Right kidney (tissue), 1 donor: ENCODE measurements around the gene BAIAP2L1.
A peak's percentile ranks its signal among the peaks of the same experiment; 100 is the strongest.

Source experiments
- DNase-seq: peaks from one replicate; pipeline ENCODE4 v3.0.0-alpha.2; 2016

The BAIAP2L1 gene

GRCh38 chr7:98276241-98276761 is 124.6 kb downstream of the BAIAP2L1 start:
- no peak for DNase-seq

- DNase-seq: no peak
These were observed 133.6 kb downstream of the BAIAP2L1 start for GRCh38 chr7:98267303-98267702.

GRCh38 chr7:98266840-98267239 is 134.1 kb downstream of the BAIAP2L1 start:
- no peak for DNase-seq

- DNase-seq: no peak
These were observed 135.0 kb downstream of the BAIAP2L1 start for GRCh38 chr7:98265841-98266271.

- DNase-seq: no peak
These were observed 143.2 kb downstream of the BAIAP2L1 start for GRCh38 chr7:98257701-98258100.

GRCh38 chr7:98256431-98256830 is 144.5 kb downstream of the BAIAP2L1 start:
- no peak for DNase-seq

GRCh38 chr7:98254951-98255610 is 145.8 kb downstream of the BAIAP2L1 start:
- no peak for DNase-seq

GRCh38 chr7:98254516-98254915 is 146.4 kb downstream of the BAIAP2L1 start:
- DNase-seq: no peak

GRCh38 chr7:98252425-98253054 is 148.3 kb downstream of the BAIAP2L1 start:
- DNase-seq: no peak

- peak; percentile 91 for DNase-seq
These were observed 149.1 kb downstream of the BAIAP2L1 start, which contains the start of gene TECPR1 for GRCh38 chr7:98251601-98252424. TECPR1 (minus strand) TSS chr7:98252232; CDS start chr7:98246146, 6,086 bp downstream.

- no peak for DNase-seq
These were observed 149.7 kb downstream of the BAIAP2L1 start for GRCh38 chr7:98251231-98251600.

GRCh38 chr7:98250789-98251188 is 150.1 kb downstream of the BAIAP2L1 start:
- no peak for DNase-seq

- DNase-seq: no peak
These were observed 151.8 kb downstream of the BAIAP2L1 start for GRCh38 chr7:98249106-98249505.

- DNase-seq: no peak
These were observed 152.7 kb downstream of the BAIAP2L1 start for GRCh38 chr7:98248156-98248555.

GRCh38 chr7:98244871-98245270 is 156.0 kb downstream of the BAIAP2L1 start:
- no peak for DNase-seq

- no peak for DNase-seq
These were observed 158.0 kb downstream of the BAIAP2L1 start for GRCh38 chr7:98242934-98243333.

- DNase-seq: no peak
These were observed 158.5 kb downstream of the BAIAP2L1 start for GRCh38 chr7:98242342-98242741.

- DNase-seq: no peak
These were observed 159.1 kb downstream of the BAIAP2L1 start for GRCh38 chr7:98241674-98242241.
